ENCODE data around the gene DCDC1. TPM values are rescaled to one million over a fixed set of nuclear protein-coding genes. Genes with fewer than 3 reads are reported as not detected.
A peak's percentile ranks its signal among the peaks of the same experiment; 100 is the strongest.

Gene DCDC1
- total RNA-seq, 4 donors from 2014 or later = 0.17 TPM; not detected in 3

DNA sequence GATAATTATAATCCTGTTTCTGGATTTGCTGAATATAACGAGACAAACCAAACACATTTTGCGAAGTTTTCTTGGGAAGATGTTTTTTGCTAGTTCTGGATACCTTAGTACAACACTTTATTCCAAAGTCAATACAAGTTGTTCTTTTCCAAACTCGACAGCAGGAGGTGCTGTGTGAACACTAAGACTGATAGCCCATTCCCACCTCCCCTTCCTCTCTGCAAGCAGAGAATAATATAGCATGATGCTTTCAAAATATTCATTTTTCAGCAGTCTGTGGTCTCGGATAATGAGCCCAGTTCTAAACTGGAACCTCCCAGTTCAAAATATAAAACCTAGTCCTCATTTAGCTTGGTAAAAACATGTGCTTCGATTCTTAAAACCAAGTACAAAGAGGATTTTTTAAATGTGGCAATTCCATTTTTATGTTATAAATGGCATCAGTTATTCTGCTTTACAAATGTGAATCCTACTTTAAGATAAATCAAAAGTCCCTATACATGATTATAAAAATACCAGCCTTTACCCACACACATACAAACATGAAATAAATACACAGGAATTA, 129.1 kb downstream of the DCDC1 start:
- no peak for DNase-seq (ENCODE audit: extremely low spot score)
- Histone ChIP-seq H3K36me3 (no peaks in the 10 kb centered on the region), H3K27ac (replicated peaks in 1 of 4) (no peak overlapping the region), H3K4me3 (no peak overlapping the region), H3K27me3 (no peaks in the 10 kb centered on the region), H3K9me3 (no peaks in the 10 kb centered on the region), H3K4me1 (no peaks in the 10 kb centered on the region)
- intact Hi-C loops (cut with DNase I) = no loop called here
- 22% methylated on average over 5 of the region's 5 CpGs for WGBS
- no peak for TF ChIP-seq EP300 (IDR thresholded peaks at IDR 0.05)
- TF ChIP-seq, protein P1, sequence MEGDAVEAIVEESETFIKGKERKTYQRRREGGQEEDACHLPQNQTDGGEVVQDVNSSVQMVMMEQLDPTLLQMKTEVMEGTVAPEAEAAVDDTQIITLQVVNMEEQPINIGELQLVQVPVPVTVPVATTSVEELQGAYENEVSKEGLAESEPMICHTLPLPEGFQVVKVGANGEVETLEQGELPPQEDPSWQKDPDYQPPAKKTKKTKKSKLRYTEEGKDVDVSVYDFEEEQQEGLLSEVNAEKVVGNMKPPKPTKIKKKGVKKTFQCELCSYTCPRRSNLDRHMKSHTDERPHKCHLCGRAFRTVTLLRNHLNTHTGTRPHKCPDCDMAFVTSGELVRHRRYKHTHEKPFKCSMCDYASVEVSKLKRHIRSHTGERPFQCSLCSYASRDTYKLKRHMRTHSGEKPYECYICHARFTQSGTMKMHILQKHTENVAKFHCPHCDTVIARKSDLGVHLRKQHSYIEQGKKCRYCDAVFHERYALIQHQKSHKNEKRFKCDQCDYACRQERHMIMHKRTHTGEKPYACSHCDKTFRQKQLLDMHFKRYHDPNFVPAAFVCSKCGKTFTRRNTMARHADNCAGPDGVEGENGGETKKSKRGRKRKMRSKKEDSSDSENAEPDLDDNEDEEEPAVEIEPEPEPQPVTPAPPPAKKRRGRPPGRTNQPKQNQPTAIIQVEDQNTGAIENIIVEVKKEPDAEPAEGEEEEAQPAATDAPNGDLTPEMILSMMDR (IDR thresholded peaks at IDR 0.05) = peak; percentile 14 to 24 (median 21)

DNA sequence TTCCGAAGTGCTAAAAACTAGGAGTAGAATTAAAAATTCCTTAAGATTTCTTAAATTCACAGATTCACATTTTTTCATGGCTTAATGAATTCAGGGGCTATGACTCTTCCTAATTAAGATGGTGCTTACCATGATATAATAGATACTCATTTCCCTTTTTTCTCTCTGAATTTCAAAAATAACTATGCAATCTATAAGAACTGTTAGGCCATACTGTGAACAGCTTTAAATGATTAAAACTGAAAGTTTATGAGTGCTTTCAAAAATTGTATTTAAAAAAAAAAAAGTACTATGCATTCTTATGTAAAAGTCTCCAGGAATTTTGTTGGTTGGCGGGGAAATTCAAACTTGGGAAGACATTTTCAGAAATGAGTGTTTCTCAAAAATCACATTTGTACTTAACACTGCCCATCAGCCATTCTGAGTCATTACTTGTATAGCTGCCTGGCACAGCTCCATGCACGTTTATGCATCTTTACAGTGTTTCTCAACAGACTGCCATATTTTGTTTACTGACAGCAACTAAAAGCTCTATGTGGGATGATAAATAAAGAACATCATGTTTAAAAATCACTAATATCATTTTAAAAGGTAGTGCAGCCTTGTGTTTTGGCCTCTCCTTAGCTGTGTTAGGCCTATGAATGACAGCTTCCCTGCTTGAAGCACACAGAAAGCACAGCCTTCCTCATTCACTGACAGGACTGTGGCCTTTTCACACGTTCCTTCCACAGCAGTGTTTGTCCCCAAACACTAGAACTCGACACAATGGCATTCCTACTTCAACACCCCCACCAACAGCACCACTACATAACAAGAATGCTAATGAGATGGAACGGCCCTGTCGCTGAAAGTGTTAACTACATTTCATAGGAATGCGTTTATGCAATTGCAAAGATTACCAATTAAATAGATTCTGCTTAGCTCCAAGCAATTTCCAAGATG, 131.4 kb downstream of the DCDC1 start:
- intact Hi-C loops (cut with DNase I) = no loop called here
- no peaks in the 10 kb centered on the region for H3K4me1 ChIP-seq

DNA sequence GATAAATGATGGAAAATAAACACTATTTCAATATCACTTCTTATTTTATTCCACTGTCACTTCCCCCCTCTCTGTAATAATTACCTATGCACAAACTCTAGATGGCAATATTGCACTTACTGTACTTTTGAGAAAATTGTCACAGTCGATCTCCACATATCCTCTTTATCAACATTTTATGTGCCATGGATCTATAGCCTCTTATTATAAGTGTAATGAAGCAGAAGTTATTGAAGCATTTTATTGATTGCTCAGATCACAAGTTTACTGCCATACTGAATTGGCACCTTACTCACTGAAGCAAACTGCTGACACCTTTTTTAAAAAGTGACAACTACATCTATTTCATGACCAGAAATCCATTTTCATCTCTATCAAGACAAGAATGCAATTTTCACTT, 133.4 kb downstream of the DCDC1 start:
- 0% methylated on average over 1 of the region's 1 CpG for WGBS
- Histone ChIP-seq H3K27me3 (no peaks in the 10 kb centered on the region), H3K9me3 (no peaks in the 10 kb centered on the region), H3K4me1 (no peaks in the 10 kb centered on the region), H3K36me3 (no peaks in the 10 kb centered on the region), H3K27ac (replicated peaks in 1 of 4) (no peak overlapping the region), H3K4me3 (no peak overlapping the region)
- no peak for DNase-seq (ENCODE audit: extremely low spot score)
- intact Hi-C loops (cut with DNase I) = no loop called here
- no peak for TF ChIP-seq POLR2AphosphoS5 (IDR thresholded peaks at IDR 0.05)
- no peak for TF ChIP-seq POLR2A (IDR thresholded peaks at IDR 0.05; ENCODE audit: low read depth)
- TF ChIP-seq, protein P1 (IDR thresholded peaks at IDR 0.05) = no peak
- TF ChIP-seq EP300 (IDR thresholded peaks at IDR 0.05) = no peak

More for the DNA sequence above, 131.4 kb downstream of the DCDC1 start:
- Histone ChIP-seq H3K27ac (replicated peaks in 1 of 4) (no peak overlapping the region), H3K9me3 (no peaks in the 10 kb centered on the region), H3K27me3 (no peaks in the 10 kb centered on the region), H3K36me3 (no peaks in the 10 kb centered on the region), H3K4me3 (no peak overlapping the region)
- TF ChIP-seq POLR2AphosphoS5 (IDR thresholded peaks at IDR 0.05) = no peak
- TF ChIP-seq, protein P1 (IDR thresholded peaks at IDR 0.05) = no peak
- no peak for TF ChIP-seq EP300 (IDR thresholded peaks at IDR 0.05)
- TF ChIP-seq POLR2A (IDR thresholded peaks at IDR 0.05; ENCODE audit: low read depth) = no peak
- WGBS = 49% methylated on average over 8 of the region's 8 CpGs
- no peak for DNase-seq (ENCODE audit: extremely low spot score)

DNA sequence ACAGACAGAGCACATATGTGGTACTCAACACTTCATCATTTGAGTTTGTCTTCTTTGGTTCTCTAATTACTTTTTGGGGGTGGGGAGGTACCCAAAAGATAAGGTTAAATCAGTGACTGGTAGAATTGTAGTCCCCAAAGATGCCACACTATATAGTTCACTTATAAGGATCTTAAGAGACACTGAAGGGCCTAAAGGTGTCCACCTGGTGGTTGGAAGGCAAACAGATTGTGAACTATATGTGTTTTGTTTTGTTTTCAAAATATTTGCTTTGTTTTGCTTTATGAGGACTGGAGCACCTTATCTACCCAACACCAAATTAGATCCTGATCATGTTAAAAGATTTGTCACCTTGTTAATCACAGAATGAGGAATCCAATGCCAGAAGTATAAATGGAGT, 136.1 kb downstream of the DCDC1 start:
- intact Hi-C loops (cut with DNase I) = no loop called here
- TF ChIP-seq, protein P1 (IDR thresholded peaks at IDR 0.05) = no peak
- no peak for TF ChIP-seq POLR2A (IDR thresholded peaks at IDR 0.05; ENCODE audit: low read depth)
- TF ChIP-seq POLR2AphosphoS5 (IDR thresholded peaks at IDR 0.05) = no peak
- TF ChIP-seq EP300 (IDR thresholded peaks at IDR 0.05) = no peak
- Histone ChIP-seq H3K27ac (replicated peaks in 1 of 4) (no peak overlapping the region), H3K36me3 (no peaks in the 10 kb centered on the region), H3K4me1 (no peaks in the 10 kb centered on the region), H3K4me3 (no peak overlapping the region), H3K9me3 (no peaks in the 10 kb centered on the region), H3K27me3 (no peaks in the 10 kb centered on the region)
- DNase-seq (ENCODE audit: extremely low spot score) = no peak

Data from esophagus muscularis mucosa (tissue), 4 donors.